ENCODE measurements around the gene DMKN.

The DMKN gene

DNA sequence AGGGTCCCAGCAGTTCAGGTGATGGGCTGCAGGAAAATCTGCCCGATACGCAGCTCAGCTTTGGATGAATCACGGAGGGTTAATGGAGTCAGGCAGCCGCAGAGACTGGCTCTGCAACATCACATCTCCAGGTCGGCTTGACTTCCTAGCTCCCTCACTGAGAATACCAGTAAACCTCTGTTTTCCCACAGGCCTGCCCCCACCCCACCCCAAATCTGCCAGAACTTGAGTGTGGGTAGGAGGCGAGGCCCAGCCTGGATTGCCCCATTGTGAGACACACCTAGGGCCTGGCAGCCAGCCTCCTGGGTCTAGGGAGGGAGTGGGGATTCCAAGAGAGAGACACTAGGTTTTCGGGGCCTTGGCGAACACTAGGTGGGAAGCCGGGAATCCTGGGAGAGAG, 19.5 kb downstream of the DMKN start:
- Histone ChIP-seq H3K27me3 (ENCODE audit: insufficient read depth, poor library complexity, severe bottlenecking) (peaks cover 2% of the 10 kb centered on the region), H3K27ac (replicated peaks) (no peak overlapping the region), H3K4me3 (replicated peaks; ENCODE audit: insufficient read depth, low read length) (no peak overlapping the region)
- no peak for TF ChIP-seq GABPA (IDR thresholded peaks at IDR 0.05; ENCODE audit: low read depth)
- TF ChIP-seq SPI1 (IDR thresholded peaks at IDR 0.05; ENCODE audit: borderline replicate concordance, low read depth): no peak
- no peak for TF ChIP-seq POLR2AphosphoS5 (IDR thresholded peaks at IDR 0.05; ENCODE audit: low read depth)
- TF ChIP-seq, protein P1, sequence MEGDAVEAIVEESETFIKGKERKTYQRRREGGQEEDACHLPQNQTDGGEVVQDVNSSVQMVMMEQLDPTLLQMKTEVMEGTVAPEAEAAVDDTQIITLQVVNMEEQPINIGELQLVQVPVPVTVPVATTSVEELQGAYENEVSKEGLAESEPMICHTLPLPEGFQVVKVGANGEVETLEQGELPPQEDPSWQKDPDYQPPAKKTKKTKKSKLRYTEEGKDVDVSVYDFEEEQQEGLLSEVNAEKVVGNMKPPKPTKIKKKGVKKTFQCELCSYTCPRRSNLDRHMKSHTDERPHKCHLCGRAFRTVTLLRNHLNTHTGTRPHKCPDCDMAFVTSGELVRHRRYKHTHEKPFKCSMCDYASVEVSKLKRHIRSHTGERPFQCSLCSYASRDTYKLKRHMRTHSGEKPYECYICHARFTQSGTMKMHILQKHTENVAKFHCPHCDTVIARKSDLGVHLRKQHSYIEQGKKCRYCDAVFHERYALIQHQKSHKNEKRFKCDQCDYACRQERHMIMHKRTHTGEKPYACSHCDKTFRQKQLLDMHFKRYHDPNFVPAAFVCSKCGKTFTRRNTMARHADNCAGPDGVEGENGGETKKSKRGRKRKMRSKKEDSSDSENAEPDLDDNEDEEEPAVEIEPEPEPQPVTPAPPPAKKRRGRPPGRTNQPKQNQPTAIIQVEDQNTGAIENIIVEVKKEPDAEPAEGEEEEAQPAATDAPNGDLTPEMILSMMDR (IDR thresholded peaks at IDR 0.05; ENCODE audit: insufficient read depth, low read length): no peak
- TF ChIP-seq, protein P2, sequence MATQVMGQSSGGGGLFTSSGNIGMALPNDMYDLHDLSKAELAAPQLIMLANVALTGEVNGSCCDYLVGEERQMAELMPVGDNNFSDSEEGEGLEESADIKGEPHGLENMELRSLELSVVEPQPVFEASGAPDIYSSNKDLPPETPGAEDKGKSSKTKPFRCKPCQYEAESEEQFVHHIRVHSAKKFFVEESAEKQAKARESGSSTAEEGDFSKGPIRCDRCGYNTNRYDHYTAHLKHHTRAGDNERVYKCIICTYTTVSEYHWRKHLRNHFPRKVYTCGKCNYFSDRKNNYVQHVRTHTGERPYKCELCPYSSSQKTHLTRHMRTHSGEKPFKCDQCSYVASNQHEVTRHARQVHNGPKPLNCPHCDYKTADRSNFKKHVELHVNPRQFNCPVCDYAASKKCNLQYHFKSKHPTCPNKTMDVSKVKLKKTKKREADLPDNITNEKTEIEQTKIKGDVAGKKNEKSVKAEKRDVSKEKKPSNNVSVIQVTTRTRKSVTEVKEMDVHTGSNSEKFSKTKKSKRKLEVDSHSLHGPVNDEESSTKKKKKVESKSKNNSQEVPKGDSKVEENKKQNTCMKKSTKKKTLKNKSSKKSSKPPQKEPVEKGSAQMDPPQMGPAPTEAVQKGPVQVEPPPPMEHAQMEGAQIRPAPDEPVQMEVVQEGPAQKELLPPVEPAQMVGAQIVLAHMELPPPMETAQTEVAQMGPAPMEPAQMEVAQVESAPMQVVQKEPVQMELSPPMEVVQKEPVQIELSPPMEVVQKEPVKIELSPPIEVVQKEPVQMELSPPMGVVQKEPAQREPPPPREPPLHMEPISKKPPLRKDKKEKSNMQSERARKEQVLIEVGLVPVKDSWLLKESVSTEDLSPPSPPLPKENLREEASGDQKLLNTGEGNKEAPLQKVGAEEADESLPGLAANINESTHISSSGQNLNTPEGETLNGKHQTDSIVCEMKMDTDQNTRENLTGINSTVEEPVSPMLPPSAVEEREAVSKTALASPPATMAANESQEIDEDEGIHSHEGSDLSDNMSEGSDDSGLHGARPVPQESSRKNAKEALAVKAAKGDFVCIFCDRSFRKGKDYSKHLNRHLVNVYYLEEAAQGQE (IDR thresholded peaks at IDR 0.05; ENCODE audit: insufficient replicate concordance, low read depth): no peak
- DNase-seq (ENCODE audit: low read depth in 1 of 2, low spot score in 1 of 2): no peak

DNA sequence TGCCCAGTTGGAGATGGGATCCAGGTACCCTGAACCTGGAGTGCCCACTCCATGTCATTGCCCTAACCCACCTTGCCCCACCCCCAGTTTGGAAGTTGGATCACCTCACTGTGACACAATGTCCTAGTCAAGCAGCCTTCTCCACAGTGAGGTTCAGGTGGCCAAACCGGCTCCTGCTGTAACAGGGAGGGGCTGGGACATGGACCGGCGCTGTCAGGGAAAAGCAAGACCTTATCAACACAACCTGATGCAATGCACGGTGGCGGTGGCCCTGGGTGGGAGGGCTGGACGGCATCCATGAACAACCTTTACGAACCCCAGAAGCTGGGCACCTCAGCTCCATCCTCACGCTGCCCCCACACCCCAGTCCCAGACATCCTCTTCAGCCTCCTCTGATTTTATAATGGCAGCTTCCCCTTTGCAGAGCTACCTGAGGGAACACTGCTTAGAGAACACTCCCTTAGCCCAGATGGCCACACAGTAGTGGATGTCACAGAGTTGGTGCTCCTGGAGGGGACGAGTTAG, 21.6 kb downstream of the DMKN start:
- H3K4me3 ChIP-seq (replicated peaks; ENCODE audit: insufficient read depth, low read length): no peak overlapping the region
- TF ChIP-seq SPI1 (IDR thresholded peaks at IDR 0.05; ENCODE audit: borderline replicate concordance, low read depth) (no peak), GABPA (IDR thresholded peaks at IDR 0.05; ENCODE audit: low read depth) (no peak), POLR2AphosphoS5 (IDR thresholded peaks at IDR 0.05; ENCODE audit: low read depth) (no peak)
- TF ChIP-seq, protein P1 (IDR thresholded peaks at IDR 0.05; ENCODE audit: insufficient read depth, low read length): no peak
- TF ChIP-seq, protein P2 (IDR thresholded peaks at IDR 0.05; ENCODE audit: insufficient replicate concordance, low read depth): no peak
- no peak for DNase-seq (ENCODE audit: low read depth in 1 of 2, low spot score in 1 of 2)
- H3K27ac ChIP-seq (replicated peaks): no peak overlapping the region
- H3K27me3 ChIP-seq (ENCODE audit: insufficient read depth, poor library complexity, severe bottlenecking): peaks cover 5% of the 10 kb centered on the region

DNA sequence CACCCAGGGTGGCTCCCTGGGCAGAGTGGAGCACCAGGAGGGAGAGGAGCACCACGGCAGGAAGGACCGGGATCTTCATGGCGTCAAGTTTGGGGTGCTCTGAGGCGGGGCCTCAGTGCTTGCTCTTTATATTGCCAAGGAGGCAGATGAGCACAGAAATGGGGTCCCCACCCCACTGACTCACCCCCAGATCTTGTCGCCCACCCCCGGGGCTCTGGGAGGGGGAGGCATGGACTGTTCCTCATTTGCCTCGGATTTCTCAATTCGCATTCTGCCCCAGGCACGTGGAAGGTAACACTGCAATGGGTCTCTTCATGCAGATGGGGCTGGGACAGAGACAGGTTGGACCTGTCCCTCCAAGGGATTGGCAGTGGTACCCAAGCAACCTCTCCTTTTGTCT, 23.1 kb downstream of the DMKN start, which contains the start of gene KRTDAP:
KRTDAP (minus strand) TSS at position 101 of the 400 bp plus-strand sequence; CDS start at position 79, 22 bp downstream.
- peaks cover 9% of the 10 kb centered on the region for H3K27me3 ChIP-seq (ENCODE audit: insufficient read depth, poor library complexity, severe bottlenecking)
- no peak within 1 kb of the TSS for H3K4me3 ChIP-seq (replicated peaks; ENCODE audit: insufficient read depth, low read length)
- no peak within 1 kb of the TSS for H3K27ac ChIP-seq (replicated peaks)
- TF ChIP-seq, protein P2 (IDR thresholded peaks at IDR 0.05; ENCODE audit: insufficient replicate concordance, low read depth): no peak
- TF ChIP-seq GABPA (IDR thresholded peaks at IDR 0.05; ENCODE audit: low read depth): no peak
- TF ChIP-seq SPI1 (IDR thresholded peaks at IDR 0.05; ENCODE audit: borderline replicate concordance, low read depth): no peak
- TF ChIP-seq, protein P1 (IDR thresholded peaks at IDR 0.05; ENCODE audit: insufficient read depth, low read length): no peak
- no peak for TF ChIP-seq POLR2AphosphoS5 (IDR thresholded peaks at IDR 0.05; ENCODE audit: low read depth)
- no peak for DNase-seq (ENCODE audit: low read depth in 1 of 2, low spot score in 1 of 2)

All from HL-60 (cell line).